IPS DF 4.7 (cell line): Measurements from ENCODE around the gene WDR48.
"Not testable (repeated sequence)": the region's sequence is repeated elsewhere in the genome, so short reads cannot be mapped to it uniquely, and the experiment has no call there.

ENCODE experiments used
- DNase-seq: peaks from one replicate; pipeline ENCODE4 v3.0.0-alpha.2; 2013; ENCODE audit warnings: low spot score; ENCODE audit errors: extremely low read depth

WDR48 gene

GRCh38 chr3:39051649-39052561 lies at the start of gene WDR48, which contains the start of gene SCN11A:
Gene WDR48 (plus strand): TSS chr3:39052016. CDS start chr3:39052026, 10 bp downstream.
Gene SCN11A (minus strand): TSS chr3:39051944. CDS start chr3:38950362, 101,582 bp downstream.
- peak; percentile 82 for DNase-seq

GRCh38 chr3:39005295-39005694 lies 46.5 kb upstream of the WDR48 start:
- no peak for DNase-seq

DNA sequence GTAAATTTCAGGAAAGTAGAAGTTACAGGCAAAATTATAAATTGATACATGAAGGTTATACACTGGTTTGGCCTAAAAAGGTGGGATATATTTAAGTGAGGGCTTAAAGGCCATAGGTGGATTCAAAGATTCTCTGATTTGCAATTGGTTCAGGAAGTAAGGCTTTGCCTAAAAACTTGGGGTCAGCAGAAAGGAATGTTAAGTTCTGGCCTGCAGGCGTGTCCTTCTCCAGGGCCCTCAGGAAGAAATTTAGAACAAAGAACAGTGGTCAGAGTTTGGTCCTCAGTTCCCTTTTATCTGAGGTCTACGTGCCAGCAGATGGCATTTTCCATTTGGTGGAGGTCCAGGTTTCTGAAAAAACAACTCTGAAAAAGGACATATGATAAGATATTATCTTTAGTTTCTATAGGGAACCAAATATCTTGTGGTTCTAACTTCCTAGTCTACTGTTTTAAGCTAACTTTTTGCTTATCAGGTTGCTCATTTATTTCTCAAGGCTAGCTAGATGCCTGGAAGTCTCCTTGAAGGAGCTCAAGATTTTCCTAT lies 40.6 kb upstream of the WDR48 start:
- no peak for DNase-seq

DNA sequence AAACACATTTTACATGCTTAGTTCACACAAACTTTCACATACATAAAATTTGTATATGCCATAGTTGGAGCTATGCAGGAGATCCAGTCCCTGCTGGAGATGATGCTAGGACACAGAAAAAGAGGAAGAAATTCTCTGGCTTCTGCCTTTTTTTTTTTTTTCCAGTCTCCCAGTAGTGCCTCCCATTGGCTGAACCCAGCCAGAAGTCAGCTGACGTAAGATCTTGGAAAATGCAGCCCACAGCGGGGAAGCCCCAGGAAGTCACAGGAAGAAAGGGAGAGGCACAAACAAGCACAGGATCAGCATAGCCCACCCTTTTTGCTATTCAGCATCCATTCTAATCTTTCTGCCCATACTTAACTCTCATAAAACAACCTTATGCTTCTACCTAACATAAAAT lies 38.5 kb upstream of the WDR48 start:
- no peak for DNase-seq

- no peak for DNase-seq
Observed at GRCh38 chr3:39013921-39014509, 37.8 kb upstream of the WDR48 start.

DNA sequence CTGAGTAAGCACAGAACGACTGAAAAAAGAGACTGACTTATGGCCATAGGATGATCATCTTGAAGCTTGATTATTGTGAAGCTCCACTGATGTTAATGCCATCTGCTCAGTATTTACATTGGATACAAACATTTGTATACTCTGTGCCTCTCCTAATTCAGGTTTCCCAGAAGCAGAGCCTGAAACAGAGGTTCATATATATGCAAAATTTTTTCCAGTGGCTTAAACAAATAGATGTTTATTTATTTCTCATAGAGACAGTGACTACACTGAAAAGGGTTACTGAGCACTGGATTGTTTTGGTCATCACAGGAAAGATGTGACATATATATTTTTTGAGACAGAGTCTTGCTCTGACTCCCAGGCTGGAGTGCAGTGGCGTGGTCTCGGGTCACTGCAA lies 36.4 kb upstream of the WDR48 start:
- no peak for DNase-seq

- DNase-seq: no peak
Observed at GRCh38 chr3:39019299-39019698, 32.5 kb upstream of the WDR48 start.

DNA sequence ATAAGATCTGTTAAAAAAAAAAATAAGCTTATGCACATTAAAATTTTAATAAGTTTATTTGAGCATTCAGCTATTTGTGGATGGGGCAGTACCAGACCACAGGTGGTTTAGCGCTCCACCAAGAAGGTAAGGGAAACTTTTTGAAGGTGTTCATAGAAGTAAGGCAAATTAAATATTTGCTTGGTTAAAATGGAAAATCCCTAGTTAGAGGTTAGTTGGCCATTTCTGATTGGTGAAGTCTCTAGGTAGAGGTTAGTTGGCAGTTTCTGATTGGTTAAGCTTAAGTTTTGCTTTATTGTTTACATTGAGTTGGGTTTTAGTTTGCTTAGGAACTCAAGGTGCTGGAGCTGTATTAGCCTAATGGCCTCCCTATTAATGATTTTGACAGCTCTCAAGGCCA lies 30.8 kb upstream of the WDR48 start:
- no peak for DNase-seq

DNA sequence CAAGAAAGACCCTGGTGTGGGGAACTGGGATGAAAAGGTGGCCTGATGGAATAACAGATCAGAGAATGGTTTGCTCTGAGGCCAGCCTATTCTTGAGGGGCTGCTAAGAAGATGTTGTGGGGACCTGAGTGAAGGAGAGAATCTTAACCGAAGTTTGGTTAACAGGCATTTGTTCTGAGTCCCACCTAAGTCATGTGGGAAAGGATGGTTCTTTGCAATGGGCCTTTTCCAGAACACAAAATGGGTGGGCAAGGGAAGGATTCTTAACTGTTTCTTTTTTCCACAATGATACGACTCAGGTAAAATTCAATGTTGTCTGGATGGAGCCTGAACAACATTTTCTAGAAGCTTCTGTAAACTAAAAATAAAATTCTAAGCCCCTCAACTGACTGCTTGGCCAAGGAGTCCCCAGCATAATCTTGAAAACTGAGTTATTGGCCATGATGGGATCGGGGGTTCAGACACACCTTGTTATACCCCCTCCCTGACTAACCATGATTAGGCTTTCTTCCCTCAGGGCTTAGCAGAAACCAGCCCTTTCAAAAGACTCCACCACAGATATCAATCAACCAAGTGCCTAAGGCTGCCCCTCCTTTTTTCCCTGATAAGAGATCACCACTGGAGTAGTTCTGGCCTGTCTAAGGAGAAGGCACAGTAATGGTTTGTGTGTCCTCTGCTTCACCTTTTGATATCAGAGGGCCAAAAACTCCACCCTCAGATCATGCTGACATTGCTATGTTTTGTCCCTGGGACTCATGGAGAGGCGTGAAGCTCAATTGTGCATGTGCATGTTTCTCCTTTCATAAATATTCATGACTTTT lies 30.1 kb upstream of the WDR48 start:
- no peak for DNase-seq

- no peak for DNase-seq
Observed at GRCh38 chr3:39022286-39022630, 29.6 kb upstream of the WDR48 start.

GRCh38 chr3:39024497-39024896 lies 27.3 kb upstream of the WDR48 start:
- DNase-seq: no peak

DNA sequence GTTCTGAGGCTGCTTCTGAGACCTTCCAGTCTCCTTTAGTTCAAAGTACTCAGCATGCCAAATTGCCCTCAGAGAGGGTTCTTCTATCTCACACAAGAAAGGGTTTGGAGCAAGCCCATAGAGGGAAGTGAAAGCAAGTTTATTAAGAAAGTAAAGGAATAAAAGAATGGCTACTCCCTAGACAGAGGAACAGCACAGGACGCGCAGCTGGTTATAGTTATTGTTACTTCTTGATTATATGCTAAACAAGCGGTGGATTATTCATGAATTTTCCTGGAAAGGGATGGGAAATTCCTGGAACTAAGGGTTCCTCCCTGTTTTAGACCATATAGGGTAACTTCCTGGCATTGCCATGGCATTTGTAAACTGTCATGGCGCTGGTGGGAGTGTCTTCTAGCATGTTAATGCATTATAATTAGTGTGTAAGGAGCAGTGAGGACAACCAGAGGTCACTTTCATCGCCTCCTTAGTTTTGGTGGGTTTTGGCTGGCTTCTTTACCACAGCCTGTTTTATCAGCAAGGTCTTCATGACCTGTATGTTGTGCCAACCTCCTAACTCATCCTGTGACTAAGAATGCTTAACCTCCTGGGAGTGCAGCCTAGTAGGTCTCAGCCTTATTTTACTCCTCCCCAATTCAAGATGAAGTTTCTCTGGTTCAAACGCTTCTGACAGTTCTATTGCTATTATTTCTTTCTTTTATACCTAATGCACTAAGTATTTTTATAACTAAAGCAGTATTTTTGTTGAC lies 26.4 kb upstream of the WDR48 start:
- no peak for DNase-seq

GRCh38 chr3:39028546-39028945 lies 23.3 kb upstream of the WDR48 start:
- no peak for DNase-seq

DNA sequence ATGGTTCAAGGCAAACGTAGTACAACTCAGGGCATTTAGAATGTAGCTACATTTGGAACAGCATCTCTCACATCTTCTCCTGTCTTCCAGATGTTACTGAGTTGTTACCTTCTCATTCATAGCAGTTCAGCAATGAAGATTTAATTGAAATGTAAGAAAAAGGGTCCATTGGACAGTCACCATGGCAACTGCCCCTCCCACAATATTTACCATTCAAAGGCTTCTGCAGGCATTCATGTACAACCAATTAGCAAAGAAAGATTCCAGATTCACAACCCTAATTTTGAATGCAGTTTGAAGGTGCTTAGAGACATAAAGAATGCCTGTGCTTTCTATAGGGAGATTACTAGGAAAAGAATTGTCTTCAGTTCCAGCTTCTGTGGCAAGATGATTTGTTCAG lies 22.3 kb upstream of the WDR48 start:
- no peak for DNase-seq

DNA sequence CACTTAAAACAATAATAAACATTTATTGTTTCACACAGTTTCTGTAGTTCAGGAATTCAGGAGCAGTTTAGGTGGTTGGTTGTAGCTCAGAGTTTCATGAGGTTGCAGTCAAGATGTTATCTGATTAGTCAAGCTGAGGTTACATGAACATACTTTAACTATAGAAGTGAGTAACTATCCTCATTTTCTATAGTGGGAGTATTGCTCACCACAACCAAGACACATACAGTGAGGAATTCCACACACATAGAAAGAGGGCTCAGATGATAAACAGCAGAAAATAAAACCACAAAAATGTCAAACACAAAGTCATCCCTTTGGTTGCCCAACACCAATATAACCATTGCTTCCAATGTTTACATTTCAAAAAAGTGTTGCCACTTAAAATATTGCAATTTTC lies 13.7 kb upstream of the WDR48 start:
- DNase-seq: no peak

DNA sequence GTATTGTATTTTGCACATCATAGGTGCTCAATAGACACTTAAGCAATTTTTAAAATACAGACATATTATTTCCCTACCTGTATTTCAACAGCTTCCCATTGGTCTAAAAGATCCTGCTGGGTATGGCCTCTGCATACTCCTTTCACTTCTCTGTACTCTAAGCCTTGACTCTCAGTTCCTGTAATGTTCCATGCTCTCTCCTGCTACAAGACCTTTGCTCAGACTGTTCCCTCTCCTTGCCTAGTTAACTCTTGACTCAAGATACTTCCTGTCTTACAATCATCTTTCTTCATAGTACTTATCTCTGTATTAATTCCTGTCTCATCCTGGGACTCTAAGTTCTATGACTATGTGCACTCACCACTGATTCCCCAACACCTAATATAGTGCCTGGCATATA lies 1.8 kb upstream of the WDR48 start:
- DNase-seq: no peak

DNA sequence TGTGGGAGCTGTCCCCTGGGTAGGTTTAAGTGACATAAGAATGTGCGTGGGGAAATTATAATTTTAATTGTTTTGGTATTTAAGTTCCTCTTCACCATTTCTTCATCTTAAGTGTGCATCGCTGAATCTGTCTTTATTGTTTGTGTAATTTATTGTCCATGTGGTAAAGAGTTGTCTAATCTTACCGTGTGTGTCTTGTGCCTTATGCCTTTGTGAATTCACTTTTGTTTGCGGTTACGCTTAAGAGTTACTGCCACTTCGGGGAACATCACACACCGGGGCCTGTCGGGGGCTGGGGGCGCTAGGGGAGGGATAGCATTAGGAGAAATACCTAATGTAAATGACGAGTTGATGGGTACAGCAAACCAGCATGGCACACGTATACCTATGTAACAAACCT lies 767 bp downstream of the WDR48 start:
- DNase-seq: no peak

DNA sequence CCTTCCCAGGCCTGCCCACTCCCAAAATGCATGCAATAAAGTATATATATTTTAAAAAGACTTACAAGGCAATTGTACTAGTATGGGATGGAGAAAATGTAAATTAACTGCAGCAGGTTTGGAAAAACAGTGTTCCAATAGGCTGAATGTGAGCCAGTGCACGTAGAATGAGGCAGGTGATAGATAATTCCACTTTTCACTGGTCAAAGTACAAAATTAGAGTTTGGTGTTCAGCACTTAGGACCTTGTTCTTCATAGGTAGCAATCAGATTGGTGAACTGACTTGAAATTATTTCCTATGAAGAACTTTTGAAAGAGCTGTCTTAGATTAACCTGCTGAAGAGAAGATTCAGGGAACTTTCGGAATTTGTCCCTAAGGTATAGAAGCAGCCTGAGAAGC lies 1.9 kb downstream of the WDR48 start:
- no peak for DNase-seq

DNA sequence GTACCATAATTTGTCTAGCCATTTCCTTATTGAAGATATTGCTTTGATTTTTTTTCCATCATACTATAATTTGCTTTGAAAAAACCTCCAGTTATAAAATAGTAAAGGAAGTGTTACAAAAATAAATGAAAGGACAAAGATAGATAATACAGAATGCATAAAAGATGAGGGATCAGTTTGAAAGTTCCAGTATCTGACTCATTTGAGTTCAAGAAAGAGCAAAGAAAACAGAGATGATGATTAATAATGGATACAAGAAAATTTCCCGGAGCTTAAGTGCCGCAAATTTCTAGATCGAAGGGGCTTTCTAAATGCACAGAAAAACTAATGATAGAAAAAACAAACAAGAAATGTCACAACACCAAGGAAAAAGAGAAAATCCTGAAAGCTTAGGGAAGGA lies 4.3 kb downstream of the WDR48 start:
- DNase-seq: no peak

DNA sequence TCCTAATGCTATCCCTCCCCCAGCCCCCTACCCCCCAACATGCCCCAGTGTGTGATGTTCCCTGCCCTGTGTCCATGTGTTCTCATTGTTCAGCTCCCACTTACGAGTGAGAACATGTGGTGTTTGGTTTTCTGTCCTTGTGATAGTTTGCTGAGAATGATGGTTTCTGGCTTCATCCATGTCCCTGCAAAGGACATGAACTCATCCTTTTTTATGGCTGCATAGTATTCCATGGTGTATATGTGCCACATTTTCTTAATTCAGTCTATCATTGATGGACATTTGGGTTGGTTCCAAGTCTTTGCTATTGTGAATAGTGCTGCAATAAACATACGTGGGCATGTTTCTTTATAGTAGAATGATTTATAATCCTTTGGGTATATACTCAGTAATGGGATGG lies 9.4 kb downstream of the WDR48 start:
- not testable (repeated sequence) for DNase-seq

GRCh38 chr3:39062180-39062579 lies 10.4 kb downstream of the WDR48 start:
- no peak for DNase-seq
